GM19452 (cell line): ENCODE measurements around the gene GRIN2A.

Source experiments
- ATAC-seq: cut with Tn5 transposase; IDR thresholded peaks from one replicate; pipeline ENCODE4 v1.9.1; 2021; ENCODE audit not compliant: unreplicated experiment

Gene GRIN2A

GRCh38 chr16:9977333-9977897, 204.8 kb downstream of the GRIN2A start:
- ATAC-seq: no peak

GRCh38 chr16:9976601-9977000, 205.6 kb downstream of the GRIN2A start:
- ATAC-seq: no peak

- ATAC-seq: no peak
Measured at GRCh38 chr16:9971907-9972306, 210.3 kb downstream of the GRIN2A start.

GRCh38 chr16:9970796-9971195, 211.4 kb downstream of the GRIN2A start:
- ATAC-seq: no peak

GRCh38 chr16:9970244-9970643, 212.0 kb downstream of the GRIN2A start:
- ATAC-seq: no peak

GRCh38 chr16:9969580-9969979, 212.6 kb downstream of the GRIN2A start:
- no peak for ATAC-seq

- ATAC-seq: peak; percentile 82
Measured at GRCh38 chr16:9966569-9967157, 215.6 kb downstream of the GRIN2A start.

GRCh38 chr16:9965079-9965478, 217.1 kb downstream of the GRIN2A start:
- no peak for ATAC-seq

GRCh38 chr16:9964426-9964825, 217.8 kb downstream of the GRIN2A start:
- ATAC-seq: no peak

- no peak for ATAC-seq
Measured at GRCh38 chr16:9957433-9957832, 224.8 kb downstream of the GRIN2A start.

GRCh38 chr16:9957002-9957401, 225.2 kb downstream of the GRIN2A start:
- ATAC-seq: no peak

GRCh38 chr16:9955677-9956076, 226.6 kb downstream of the GRIN2A start:
- no peak for ATAC-seq

- ATAC-seq: no peak
Measured at GRCh38 chr16:9953908-9954570, 228.2 kb downstream of the GRIN2A start.

- ATAC-seq: no peak
Measured at GRCh38 chr16:9950658-9951057, 231.6 kb downstream of the GRIN2A start.

GRCh38 chr16:9949396-9949795, 232.8 kb downstream of the GRIN2A start:
- no peak for ATAC-seq

- ATAC-seq: no peak
Measured at GRCh38 chr16:9948933-9949332, 233.3 kb downstream of the GRIN2A start.

GRCh38 chr16:9946022-9946720, 236.1 kb downstream of the GRIN2A start:
- ATAC-seq: no peak

GRCh38 chr16:9943121-9943520, 239.1 kb downstream of the GRIN2A start:
- no peak for ATAC-seq

- ATAC-seq: no peak
Measured at GRCh38 chr16:9941245-9941644, 241.0 kb downstream of the GRIN2A start.

GRCh38 chr16:9934723-9935508, 247.3 kb downstream of the GRIN2A start:
- ATAC-seq: no peak
